Activated CD8-positive, alpha-beta memory T cell treated with anti-CD3 and anti-CD28 coated beads, Interleukin-2, amount 50 U/mL, for 1 hour (primary cell): ENCODE results near the gene CBX2.
A peak's percentile ranks its signal among the peaks of the same experiment; 100 is the strongest.

ENCODE experiments used
- DNase-seq: peaks from one replicate; pipeline ENCODE4 v3.0.0-alpha.2; 2020; ENCODE audit errors: extremely low read depth

Gene CBX2

GRCh38 chr17:79800325-79801155 is 22.6 kb downstream of the CBX2 start:
- DNase-seq: no peak

DNA sequence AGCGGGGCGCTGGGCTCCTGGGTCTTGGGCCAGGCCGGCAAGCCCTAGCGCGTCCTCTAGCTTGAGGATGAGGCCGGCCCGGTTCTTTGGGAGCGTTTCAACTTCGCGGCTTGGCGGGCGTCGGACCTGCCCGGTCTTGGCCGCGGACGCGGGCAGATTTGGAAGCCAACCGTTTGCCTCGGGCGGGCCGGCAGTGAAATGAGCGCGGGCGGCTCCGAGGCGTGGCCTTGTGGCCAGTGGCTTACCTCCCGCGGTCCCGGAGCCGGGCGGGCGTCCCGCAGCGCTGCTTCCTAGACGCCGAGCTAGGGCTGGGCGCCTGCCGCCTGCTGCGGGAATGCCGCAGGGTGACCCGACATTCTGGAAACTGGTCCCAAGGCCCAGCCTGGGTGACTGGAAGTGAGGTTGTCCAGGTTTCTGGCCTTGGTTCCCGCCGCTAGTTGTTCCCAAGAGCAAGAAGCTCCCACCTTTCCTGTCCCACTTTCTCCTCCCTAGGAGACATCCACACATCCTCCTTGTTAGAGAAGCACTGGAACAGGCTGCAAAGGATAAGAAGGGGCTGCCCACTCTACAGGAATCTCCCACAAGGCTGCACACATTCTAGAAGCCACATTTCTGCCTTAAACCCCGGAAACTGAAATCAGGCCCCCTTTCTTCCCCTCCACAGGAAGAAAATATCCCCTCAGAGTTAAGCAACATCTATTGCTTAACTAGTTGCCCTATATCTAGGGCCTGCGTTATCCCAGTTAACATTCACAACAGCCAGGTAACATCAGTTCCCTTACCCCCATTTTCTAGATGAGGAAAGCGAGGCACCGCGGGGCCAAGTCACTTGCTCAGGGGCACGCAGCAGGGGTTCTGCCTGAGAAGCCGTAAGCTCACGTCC is 23.4 kb downstream of the CBX2 start:
- no peak for DNase-seq

DNA sequence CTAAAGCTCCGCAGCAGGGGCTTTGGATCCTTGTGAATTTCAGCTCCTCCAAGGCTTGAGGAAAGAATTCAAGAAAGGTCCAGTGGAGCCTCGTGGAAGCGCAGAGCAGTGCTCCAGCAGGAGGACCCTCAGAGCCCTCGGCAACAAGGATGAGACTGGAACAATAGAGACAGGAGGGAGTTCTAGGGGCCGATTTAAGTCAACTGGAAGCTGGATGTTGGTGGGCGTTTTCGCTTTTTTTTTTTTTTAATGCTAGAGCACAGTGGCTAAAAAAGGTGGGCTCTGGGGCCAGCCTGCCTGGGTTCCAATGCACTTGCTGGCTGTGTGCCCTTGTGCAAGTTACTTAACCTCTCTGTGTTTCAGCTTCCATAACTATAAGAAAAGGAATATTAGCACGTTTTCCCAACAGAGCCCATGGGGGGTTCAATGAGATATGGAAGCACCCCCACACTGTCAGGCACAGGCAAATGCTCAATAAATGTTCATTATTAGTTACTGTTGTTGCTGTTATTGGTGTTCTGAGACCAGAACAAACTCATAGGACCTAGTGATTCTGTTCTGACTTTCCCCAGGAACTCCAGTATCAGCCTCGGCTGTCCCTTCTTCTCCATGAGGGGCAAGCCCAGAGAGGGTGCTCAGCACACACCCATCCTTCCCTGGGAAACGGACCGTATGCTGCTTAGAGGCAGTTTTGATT is 24.2 kb downstream of the CBX2 start:
- DNase-seq: no peak

- DNase-seq: no peak
These were observed 24.9 kb downstream of the CBX2 start for GRCh38 chr17:79802736-79803420.

DNA sequence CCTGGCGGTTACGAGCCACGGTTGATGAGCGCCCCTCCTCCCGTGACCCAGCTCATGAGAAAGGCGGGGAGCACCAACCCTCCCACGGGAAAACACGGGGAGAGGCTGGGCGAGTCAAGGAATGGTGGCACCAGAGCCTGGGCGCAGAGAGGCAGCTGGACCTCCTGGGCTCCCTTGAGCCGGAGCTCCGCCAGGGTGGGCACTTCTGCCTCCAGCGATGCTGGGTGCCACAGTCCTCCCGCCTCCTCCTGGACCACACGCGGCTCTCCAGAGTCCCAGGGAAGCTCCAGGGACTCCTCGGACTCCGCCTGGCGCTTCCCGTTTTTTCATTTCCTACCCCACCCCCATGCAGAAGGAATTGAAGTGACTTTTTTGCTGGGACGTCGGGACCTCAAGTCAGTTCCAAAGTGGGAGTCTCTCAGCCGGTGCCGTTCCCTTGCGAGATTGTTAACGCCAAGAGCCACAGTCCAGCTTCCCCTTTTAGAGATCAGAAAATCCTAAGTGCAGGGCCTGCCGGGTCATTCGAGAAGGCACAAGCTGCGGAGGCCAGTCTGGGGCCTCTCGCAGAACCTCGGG is 25.6 kb downstream of the CBX2 start:
- DNase-seq: no peak

- no peak for DNase-seq
These were observed 26.3 kb downstream of the CBX2 start for GRCh38 chr17:79803997-79804855.

DNA sequence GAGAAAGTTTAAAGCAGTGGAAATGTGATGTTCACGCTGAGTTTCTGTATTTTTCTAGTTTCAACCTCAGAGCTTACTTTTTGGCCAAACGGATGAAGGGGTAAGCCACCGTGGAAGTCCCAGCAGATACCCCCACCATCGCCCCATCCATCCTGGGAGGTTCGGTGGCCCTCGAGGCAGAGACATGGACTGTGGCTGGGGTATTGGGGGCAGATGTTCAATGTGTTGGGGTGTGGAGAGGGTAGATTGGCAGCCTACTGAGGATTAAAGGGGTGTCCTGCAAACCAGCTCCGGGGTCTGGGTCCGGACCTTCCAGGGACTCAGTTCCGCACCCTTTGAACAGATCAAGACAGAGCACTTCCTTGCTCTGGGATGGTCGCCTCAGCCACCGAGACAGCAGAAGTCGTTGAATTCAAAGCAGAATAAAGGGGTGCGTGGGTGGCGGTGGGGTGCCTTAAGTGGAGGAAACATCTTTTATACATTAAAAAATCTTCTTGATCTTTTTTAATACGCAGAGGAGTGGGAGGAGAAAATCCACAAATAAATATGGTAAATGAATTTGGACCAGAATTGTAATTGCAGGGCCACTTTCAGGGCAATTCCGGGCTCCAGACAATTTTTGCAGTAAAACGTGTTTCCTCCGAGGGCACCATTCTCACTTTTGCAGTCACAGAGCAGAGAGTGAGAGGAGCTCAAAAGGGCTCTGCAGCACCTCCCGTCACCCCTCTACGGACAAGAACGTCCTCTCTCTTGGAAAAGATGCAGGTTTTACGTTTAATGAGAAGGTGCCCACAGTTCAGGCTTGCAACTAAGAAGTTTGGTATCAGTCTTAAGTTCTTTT is 27.1 kb downstream of the CBX2 start:
- no peak for DNase-seq

DNA sequence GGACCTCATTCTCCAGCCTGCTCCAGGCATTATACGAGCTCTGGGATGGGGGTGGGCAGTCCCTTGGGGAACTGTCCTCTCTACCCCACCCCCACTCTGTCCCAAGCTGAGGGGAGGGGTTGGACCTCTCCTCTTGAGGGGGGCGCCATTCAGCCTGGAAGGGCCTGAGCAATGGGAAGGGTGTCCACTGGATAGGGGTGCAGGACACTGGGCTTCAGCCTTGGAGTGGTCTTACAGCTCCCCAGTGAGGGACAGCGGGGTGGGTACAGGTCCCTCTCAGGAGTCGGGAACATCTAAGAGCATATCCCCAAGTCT is 28.5 kb downstream of the CBX2 start:
- DNase-seq: no peak

- no peak for DNase-seq
These were observed 29.1 kb downstream of the CBX2 start for GRCh38 chr17:79806863-79807720.

DNA sequence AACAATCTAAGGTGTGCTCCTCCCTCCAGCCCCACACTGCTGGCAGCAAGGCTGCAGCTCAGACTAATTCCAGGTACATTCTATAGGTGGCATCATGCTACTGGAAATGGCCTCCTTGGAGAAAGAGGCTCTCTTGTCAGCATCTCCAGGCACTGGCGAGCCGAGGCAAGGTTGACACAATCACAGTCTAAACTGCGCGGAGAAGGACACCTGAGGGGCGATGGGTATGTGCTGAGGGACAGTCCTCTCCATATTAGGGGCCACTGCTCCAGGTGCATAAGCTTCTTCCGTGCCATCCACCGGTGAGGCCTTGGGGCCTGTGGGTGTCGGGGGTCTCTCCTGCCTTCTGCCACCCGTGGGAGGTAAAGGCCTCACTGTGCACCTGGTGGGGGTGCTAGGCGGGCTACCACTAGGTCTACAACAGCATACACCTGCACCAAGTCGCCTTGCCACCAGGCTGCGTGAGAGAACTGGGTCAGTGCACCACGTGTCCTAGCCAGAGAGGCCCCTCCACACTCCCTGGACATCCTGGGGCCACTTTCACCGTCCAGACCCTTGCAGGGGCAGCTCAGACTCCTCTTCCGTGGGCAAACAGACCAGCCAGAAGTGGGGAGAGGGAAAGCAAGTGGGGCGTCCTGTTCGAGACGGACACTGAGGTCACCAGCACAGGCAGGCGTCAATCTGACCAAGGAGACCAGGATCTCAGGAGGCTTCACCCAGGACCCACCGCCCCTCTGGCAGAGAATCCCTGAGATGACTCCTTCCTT is 31.0 kb downstream of the CBX2 start:
- DNase-seq: no peak

DNA sequence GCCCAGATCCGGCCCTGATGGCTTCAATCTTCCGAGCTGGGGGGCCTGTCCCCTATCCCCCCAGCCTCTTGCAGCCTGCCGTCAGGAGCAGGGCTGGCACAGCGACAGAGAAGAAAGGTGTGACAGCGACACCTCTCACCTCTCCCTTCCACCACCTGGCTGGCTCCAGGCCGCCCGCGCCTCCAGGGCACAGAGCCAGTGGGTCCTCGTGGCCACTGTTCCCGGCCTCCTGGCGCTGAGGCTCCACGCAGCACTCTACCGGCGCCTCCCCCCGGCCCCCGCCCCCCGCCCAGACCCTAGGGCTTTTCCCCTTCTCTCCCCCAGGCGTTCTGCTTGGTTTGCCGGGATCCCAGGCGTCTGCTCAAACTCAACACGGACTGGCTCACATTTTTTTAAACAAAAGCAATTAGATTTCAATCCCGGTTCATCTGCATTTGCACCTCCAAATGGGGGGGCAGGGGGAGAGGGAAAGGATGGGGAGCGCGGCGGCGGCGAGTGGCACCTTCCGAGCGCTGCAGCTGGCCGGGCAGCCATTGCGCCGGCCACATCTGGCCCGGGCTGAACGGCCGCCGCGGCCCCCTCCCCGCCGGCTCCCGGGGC is 31.7 kb downstream of the CBX2 start:
- DNase-seq: no peak

DNA sequence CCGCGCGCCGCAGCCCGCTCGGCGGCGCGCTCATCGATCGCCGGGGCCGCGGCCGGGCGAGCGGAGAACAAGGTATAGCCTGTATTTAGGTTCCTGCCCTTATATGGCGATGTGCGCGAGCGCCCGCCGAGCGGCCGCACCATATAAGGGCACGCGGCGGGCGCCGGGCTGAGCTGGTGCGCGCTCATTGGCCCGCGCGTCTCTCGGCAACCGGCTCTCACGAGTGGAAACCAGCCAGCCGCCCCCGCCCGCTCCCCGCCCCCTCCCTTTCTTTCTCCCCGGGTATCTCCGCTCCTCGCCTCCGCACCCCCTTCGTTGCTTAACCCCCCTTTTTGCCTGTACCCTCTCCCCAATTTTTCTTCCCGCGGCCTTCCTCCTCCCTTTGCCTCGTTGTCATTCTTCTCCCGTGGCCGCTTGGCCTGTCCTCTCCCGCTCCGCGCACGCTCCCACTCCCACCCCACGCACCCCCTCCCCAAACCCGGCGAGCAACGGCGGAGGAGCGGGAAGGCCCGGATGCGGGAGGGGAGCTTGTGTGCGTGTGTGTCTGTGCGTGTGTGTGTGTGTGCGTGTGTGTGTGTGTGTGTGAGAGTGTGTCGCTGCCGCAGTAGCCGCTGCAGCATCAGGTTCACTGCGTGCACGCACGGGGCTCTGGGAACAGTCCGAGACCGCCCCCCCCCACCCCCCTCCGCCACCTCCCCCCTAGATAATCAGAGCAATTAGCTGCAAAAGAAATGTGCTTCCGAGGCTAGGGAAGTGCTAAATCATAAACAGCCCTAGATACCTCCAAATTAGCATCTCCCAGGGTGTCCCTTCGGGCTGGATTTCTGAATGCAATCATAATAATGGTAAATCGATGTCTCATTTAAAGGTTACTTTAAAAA is 32.4 kb downstream of the CBX2 start:
- peak; percentile 37 for DNase-seq

DNA sequence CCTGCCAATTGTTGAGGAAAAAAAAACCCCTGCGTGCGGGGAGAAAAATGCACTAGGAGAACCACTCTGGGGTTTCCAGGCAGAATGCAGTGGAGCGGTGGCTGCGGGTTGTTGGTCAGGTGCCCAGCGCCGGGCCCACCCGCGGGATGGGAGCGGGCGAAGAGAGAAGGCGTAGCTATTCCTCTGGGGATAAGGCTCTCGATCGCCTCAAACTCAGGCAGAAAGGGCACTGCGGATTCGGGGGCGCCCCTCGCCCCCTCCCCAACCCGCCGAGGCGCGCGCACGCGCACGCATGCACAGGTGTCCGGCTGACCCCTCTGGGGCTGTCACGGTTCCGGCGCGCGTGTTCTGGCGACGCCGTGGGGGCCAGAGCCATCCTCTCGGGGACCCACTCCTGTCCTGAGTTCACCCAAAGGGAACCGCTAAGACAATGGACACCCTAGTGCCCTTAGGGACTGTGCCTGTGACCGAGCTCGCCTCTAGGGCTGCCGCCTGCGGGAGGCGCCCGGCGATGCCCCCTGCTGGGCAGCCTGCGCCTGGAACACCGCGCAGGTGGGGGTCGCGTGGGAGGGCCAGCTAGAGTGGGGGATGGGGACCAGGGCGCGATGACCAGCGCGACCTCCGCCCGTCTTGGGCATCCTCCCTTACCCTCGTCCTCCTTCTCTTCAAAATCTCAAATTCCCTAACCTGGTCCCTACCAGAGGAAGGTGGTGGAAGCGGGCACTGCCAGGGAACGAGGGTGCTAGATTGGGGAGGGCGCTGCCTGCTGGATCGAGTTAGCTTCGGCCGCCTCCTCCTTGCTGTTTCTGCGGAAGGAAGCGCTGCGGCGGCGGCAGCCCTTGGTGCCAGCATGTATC is 33.3 kb downstream of the CBX2 start:
- no peak for DNase-seq

- DNase-seq: no peak
These were observed 34.0 kb downstream of the CBX2 start for GRCh38 chr17:79811868-79812352.
